Smooth muscle cell of the brain vasculature (primary cell): ENCODE measurements around the gene GATB.

Source experiments
- DNase-seq: peaks from one replicate; pipeline ENCODE4 v3.0.0-alpha.2; 2012; ENCODE audit warnings: low read depth, low spot score

Gene GATB

GRCh38 chr4:151675411-151675971 is 85.3 kb downstream of the GATB start:
- no peak for DNase-seq

- no peak for DNase-seq
These were observed 85.9 kb downstream of the GATB start for GRCh38 chr4:151674804-151675391.

- no peak for DNase-seq
These were observed 86.8 kb downstream of the GATB start for GRCh38 chr4:151673908-151674520.

GRCh38 chr4:151672996-151673395 is 87.8 kb downstream of the GATB start:
- no peak for DNase-seq

- DNase-seq = no peak
These were observed 89.2 kb downstream of the GATB start for GRCh38 chr4:151671541-151672059.

GRCh38 chr4:151670843-151671242 is 90.0 kb downstream of the GATB start:
- no peak for DNase-seq

GRCh38 chr4:151669990-151670389 is 90.8 kb downstream of the GATB start:
- no peak for DNase-seq

GRCh38 chr4:151668689-151669402 is 92.0 kb downstream of the GATB start:
- DNase-seq = no peak

- no peak for DNase-seq
These were observed 93.1 kb downstream of the GATB start for GRCh38 chr4:151667666-151668065.

GRCh38 chr4:151667048-151667447 is 93.8 kb downstream of the GATB start:
- no peak for DNase-seq

- no peak for DNase-seq
These were observed 94.3 kb downstream of the GATB start for GRCh38 chr4:151666501-151666900.

GRCh38 chr4:151665785-151666127 is 95.1 kb downstream of the GATB start:
- DNase-seq = no peak

GRCh38 chr4:151665022-151665784 is 95.6 kb downstream of the GATB start:
- no peak for DNase-seq

GRCh38 chr4:151664289-151664688 is 96.5 kb downstream of the GATB start:
- no peak for DNase-seq

GRCh38 chr4:151663109-151663508 is 97.7 kb downstream of the GATB start:
- DNase-seq = no peak

- no peak for DNase-seq
These were observed 98.9 kb downstream of the GATB start for GRCh38 chr4:151661873-151662272.

- no peak for DNase-seq
These were observed 100.1 kb downstream of the GATB start for GRCh38 chr4:151660676-151661075.

GRCh38 chr4:151659601-151660364 is 101.0 kb downstream of the GATB start:
- no peak for DNase-seq

GRCh38 chr4:151658959-151659600 is 101.7 kb downstream of the GATB start:
- DNase-seq = no peak

- no peak for DNase-seq
These were observed 102.9 kb downstream of the GATB start for GRCh38 chr4:151657896-151658295.

GRCh38 chr4:151656058-151656457 is 104.7 kb downstream of the GATB start:
- no peak for DNase-seq
